Measurements from ENCODE around the gene INSL3.
A peak's percentile ranks its signal among the peaks of the same experiment; 100 is the strongest.

INSL3 gene, protein sequence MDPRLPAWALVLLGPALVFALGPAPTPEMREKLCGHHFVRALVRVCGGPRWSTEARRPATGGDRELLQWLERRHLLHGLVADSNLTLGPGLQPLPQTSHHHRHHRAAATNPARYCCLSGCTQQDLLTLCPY

GRCh38 chr19:17821190-17821589, at the start of gene INSL3:
Gene INSL3 (minus strand): TSS chr19:17821519. CDS start chr19:17821506, 13 bp downstream.
- no peak for DNase-seq

- DNase-seq, result no peak
These were observed 47.8 kb upstream of the INSL3 start for GRCh38 chr19:17869114-17869608.

DNA sequence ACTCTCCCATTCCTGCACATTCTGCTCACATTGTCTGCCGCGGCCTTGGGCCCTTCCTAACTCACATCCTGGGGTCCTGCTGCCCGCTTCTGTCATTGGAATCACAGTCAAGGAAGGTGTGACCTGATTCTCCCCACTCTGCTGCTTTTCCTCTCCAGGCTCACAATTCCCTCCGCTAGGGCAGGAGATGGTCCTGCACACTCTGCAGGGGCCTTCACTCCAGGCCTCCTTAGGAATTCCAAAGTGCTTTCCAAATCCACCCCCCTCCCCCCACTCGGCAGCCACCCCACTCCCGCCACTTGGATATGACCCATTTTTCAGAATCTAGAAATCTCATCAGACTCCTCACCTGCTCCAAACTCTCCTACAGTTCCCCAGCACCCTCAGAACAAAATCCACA, 47.4 kb upstream of the INSL3 start:
- DNase-seq, result no peak

DNA sequence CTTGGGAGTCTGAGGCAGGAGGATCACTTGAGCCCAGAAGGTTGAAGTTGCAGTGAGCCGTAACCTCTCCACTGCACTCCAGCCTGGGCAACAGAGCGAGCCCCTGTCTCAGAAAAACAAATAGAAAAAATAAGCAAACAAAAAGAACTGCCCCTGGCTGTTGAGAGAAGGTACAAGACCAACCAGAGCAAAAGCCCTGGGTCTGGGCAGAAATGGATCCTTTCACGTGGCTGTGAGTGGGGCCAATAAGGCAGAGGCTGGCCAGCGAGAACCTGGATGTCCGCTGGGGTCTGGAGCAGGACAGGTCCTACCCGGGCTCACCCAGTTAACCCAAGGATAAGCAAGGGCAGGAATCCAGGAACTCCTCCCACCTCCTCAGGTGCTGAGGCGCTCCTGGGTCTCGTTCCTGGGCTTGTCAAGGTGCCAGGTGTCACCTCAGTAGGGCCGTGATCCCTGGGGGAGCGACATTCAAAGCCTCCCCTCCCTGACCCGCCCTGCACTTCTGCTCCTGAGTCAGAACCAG, 45.7 kb upstream of the INSL3 start:
- no peak for DNase-seq

- DNase-seq, result no peak
These were observed 45.1 kb upstream of the INSL3 start for GRCh38 chr19:17866312-17866963.

GRCh38 chr19:17865364-17866311, 44.3 kb upstream of the INSL3 start:
- no peak for DNase-seq

DNA sequence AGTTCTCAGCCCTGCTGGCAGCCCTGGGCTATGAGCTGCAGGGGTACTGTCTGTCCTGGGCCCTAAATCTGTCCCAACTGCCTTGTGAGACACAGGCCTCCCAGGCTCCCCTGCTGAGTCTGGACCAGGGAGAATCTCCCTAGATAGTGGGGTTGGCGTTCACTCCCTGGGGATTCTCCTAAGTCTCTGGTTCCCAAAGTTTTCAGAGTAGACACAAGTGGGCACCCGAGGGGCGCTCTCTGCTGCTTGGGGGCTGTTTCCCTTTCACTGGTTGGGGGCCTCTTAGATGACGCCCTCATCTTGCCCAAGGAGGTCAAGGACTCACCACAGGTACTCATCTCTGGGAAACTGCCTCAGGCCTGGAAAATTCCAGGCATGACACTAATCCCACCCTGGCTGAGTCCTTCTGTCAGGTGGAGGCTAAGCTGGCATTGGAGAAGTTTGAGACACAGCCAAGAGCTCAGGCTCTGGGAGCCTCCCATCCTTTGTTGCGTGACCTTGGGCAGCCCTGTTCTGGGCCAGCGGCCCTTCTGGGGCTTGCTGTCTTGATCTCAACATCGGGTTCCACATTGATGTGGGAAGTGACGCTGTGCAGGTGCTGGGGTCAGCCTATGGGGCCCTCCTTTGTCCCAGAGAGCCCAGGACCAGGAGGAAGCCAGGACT, 42.3 kb upstream of the INSL3 start:
- no peak for DNase-seq

- DNase-seq, result no peak
These were observed 41.6 kb upstream of the INSL3 start for GRCh38 chr19:17862711-17863519.

DNA sequence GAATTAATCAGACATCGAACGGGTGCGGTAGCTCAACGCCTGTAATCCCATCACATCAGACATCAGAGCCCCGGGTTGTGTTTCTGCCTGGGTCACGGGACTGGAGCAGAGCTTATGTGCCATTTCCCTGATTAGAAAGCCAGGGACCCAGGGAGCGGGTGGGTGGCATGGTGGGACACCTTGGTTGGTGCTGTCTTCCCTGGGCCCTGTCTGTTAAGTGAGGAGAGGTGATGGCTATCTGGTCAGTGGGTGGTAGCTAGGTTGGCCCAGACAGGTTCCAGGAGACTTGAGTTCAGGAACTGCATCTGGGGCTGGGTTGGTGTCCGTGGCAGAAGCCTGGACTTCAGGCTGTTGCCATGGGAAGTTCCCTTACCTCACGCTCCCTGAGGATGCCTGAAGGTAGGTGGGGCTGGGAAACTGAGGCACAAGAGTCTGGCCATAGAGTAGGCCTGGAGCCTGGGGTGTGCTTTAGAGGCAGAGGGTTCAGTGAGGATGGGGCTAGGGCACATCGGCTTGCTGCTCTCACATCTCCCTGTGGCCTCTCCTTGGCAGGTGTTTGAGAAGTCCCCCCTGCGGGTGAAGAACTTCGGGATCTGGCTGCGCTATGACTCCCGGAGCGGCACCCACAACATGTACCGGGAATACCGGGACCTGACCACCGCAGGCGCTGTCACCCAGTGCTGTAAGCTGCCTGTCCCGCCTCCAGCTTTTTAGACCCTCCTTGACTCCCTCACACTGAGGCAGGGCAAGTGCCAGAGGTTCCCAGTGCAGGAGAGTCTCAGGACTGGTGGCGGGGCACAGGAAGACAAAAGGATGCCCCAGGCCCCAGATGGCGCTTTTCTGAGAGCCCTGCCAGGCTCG, 40.5 kb upstream of the INSL3 start:
- no peak for DNase-seq

DNA sequence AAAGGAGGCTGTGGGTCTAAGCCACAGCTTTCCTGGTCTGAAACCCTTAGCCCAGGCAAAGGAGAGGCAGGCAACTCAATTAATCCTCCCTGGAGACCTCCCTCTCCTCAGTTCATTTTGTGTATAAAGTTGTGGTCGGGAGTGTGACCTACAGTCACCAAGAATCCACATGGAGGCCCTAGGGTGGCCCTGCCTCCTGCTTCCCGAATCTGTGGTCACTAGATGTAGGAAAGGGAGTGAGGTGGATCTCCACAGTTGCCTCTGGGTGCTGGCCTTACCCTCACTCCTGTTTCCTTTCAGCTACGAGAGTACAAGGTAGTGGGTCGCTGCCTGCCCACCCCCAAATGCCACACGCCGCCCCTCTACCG, 39.7 kb upstream of the INSL3 start:
- no peak for DNase-seq

DNA sequence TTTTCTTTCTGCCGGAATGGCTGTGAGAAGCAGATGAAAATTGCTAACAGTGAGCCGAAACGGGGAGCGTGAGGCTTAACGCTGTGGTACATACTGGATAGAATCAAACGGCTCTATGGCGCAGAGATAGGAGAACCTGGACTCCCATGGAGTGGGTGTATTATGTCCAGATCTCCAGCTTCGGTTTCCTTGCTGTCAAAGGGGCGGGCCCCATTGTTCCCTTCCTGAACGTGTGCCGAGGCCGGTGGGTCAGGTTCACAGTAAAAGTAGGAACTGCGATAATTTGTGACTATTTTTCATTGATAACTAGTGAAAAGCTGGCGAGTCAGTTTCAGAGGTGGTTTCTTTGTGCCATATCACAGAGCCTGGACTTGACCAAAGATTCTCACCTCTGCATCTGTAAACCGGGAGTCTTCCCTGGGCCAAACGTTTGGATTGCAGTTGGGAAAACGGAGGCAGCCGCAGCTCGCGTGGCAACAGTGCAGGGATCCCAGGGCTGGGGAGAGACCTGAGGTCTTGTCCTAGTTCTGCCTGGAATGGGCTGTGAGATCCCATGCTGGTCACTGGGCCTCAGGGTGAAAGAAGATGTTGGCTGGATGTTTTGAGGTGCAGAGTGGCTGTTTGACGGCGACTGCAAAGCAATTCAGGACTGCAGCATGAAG, 39.1 kb upstream of the INSL3 start:
- no peak for DNase-seq

- peak; percentile 97 for DNase-seq
These were observed 38.4 kb upstream of the INSL3 start, which contains the start of gene RPL18A for GRCh38 chr19:17859533-17860330. Gene RPL18A (plus strand): TSS chr19:17859910. CDS start chr19:17859957, 47 bp downstream.

GRCh38 chr19:17855280-17856152, 34.2 kb upstream of the INSL3 start:
- peak; percentile 25 for DNase-seq

- DNase-seq, result no peak
These were observed 32.7 kb upstream of the INSL3 start for GRCh38 chr19:17854061-17854460.

GRCh38 chr19:17848595-17849292, 27.4 kb upstream of the INSL3 start:
- no peak for DNase-seq

DNA sequence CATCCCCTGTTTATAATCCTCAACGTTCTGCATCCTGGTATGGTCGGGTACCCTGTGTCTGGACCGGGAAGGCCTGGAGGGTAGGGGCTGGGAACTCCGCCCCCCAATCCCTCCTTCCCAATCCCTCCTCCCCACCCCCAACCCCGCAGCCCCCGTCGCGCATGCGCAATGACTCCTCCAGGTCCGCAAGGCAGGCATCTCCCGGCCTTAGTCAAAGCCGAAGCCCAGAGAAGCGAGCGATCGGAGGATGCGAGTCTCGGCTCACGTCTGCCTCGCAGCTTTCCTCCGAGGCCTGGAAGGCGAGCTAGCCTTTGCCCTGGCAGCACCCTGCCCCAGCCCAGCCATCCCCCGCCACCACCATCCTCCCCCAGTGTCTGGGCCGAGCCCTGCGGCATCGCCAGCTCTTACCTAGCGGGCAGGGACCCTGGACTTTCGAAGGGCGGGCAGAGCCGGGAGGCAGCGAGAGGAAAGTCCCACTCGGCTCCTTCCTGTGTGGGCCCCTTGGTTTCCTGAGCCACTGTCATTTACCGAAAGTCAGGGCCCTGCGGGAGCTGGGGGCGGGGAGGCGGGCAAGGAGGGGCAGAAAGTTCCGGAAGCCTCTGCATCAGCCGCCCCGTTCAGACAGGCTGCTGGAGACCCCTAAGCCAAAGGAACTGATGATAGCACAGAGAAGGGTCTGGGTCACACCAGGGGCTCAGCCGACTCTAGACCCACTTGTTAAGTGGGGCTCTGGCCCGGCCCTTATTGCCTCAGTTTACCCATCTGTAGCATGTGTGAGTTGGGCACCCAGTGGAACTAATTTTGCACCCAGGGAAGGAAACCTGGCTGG, 26.4 kb upstream of the INSL3 start, which contains the start of gene JAK3:
Gene JAK3 (minus strand): TSS at position 445 of the 829 bp plus-strand sequence. CDS start 3,565 bp downstream, outside the sequence.
- no peak for DNase-seq

DNA sequence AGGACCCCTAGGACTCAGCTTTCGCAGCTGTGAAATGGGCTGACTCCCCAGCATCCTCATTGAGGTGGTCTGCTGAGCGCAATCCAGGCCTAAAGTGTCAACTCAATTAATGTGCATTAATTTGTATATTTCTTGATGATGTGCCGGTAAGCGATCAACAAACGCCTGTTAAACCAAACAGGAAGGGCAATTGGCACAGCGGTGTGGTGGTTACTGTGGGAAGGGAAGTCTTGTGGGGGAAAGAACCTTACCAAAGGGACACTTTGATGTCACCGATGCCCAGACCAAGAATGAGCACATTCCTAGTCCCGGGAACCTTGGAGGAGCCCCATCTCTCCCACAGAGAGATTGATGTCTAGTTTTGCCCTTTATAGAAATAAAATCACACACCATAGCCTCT, 24.8 kb upstream of the INSL3 start:
- DNase-seq, result no peak

Data from NCI-H1694 treated with DMSO at 0.1 percent for 48 hours (cell line).